ENCODE results near the gene LGALS9.

DNA sequence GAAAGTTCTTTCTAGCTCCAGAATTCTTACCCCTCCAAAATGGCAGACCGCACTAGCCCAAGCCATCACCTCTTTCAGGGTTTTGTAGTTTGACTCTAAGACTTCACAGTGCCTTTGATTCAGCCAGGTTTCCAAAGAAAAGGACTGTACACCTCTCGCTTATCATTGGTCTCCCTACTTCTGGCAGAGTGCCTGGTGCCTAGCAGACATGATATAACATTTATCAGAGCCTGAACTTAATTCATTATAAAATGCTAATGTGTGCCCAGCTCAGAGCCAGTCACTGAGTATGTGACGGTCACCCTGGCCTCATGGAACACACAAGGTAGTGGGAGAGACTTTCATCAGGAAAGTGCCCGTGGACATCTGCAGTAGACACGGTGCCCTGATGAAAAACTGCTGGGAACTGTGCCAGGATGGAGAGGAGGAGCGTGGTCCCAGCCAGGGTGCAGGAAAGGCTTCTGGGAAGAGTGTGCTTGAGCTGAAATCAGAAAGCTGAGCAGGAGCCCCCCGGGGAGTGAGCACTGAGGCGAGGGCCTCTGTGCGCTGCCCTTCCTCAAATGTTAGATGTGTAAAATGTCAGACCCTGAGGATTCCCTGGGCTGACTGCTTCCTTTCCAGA is 34.3 kb upstream of the LGALS9 start:
- TF ChIP-seq POLR2A (IDR thresholded peaks at IDR 0.05), result no peak
- TF ChIP-seq, protein P1, sequence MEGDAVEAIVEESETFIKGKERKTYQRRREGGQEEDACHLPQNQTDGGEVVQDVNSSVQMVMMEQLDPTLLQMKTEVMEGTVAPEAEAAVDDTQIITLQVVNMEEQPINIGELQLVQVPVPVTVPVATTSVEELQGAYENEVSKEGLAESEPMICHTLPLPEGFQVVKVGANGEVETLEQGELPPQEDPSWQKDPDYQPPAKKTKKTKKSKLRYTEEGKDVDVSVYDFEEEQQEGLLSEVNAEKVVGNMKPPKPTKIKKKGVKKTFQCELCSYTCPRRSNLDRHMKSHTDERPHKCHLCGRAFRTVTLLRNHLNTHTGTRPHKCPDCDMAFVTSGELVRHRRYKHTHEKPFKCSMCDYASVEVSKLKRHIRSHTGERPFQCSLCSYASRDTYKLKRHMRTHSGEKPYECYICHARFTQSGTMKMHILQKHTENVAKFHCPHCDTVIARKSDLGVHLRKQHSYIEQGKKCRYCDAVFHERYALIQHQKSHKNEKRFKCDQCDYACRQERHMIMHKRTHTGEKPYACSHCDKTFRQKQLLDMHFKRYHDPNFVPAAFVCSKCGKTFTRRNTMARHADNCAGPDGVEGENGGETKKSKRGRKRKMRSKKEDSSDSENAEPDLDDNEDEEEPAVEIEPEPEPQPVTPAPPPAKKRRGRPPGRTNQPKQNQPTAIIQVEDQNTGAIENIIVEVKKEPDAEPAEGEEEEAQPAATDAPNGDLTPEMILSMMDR (IDR thresholded peaks at IDR 0.05), result no peak

Data from adrenal gland (tissue), 5 donors.